VCaP (cell line): ENCODE data around the gene F5.
"Not testable (repeated sequence)": the region's sequence is repeated elsewhere in the genome, so short reads cannot be mapped to it uniquely, and the experiment has no call there.

Experiments used
- H3K27ac ChIP-seq: fragments of 450-650 bp; 2 replicates; pipeline ENCODE4 v1.5.1; 2017
- CTCF ChIP-seq: fragments of 450-650 bp; conservative IDR thresholded peaks from 2 replicates; pipeline ENCODE4 v1.5.1; 2017; ENCODE audit warnings: mild to moderate bottlenecking, moderate library complexity

Gene F5

GRCh38 chr1:169514566-169515270 is 71.6 kb downstream of the F5 start:
- peak overlapping the region; percentile 99 for H3K27ac ChIP-seq
- no peak for TF ChIP-seq CTCF

- TF ChIP-seq CTCF: no peak
- H3K27ac ChIP-seq: peak overlapping the region; percentile 99
Measured at GRCh38 chr1:169513208-169513607, 73.1 kb downstream of the F5 start.

GRCh38 chr1:169511316-169512005 is 74.8 kb downstream of the F5 start:
- TF ChIP-seq CTCF: no peak
- peak overlapping the region; percentile 99 for H3K27ac ChIP-seq

- H3K27ac ChIP-seq: peak overlapping the region; percentile 99
- no peak for TF ChIP-seq CTCF
Measured at GRCh38 chr1:169510060-169510459, 76.2 kb downstream of the F5 start.

- no peak; the same call in 1 of the 2 replicates for TF ChIP-seq CTCF
- H3K27ac ChIP-seq: peak overlapping the region; percentile 99
Measured at GRCh38 chr1:169509354-169509753, 76.9 kb downstream of the F5 start.

GRCh38 chr1:169508432-169509338 is 77.6 kb downstream of the F5 start:
- TF ChIP-seq CTCF: no peak
- peak overlapping the region; percentile 99 for H3K27ac ChIP-seq

GRCh38 chr1:169507413-169507812 is 78.9 kb downstream of the F5 start:
- TF ChIP-seq CTCF: no peak
- peak overlapping the region; percentile 99 for H3K27ac ChIP-seq

GRCh38 chr1:169503601-169504000 is 82.7 kb downstream of the F5 start:
- H3K27ac ChIP-seq: not testable (repeated sequence)
